Smooth muscle cell (in vitro differentiated cells): ENCODE measurements around the gene SUB1. TPM values are rescaled to one million over a fixed set of nuclear protein-coding genes. Genes with fewer than 3 reads are reported as not detected.

Experiments used
- DNase-seq: peaks from one replicate; lab custom pipeline; 2025; ENCODE audit not compliant: unreplicated experiment; lab: John Stamatoyannopoulos, UW
- H2AFZ ChIP-seq: fragments of 200-600 bp; sonication (generic); 2 replicates; pipeline ENCODE4 v1.6.0; 2016; ENCODE audit warnings: antibody characterized with exemption, low read depth, mild to moderate bottlenecking
- H3F3A ChIP-seq: fragments of 200-600 bp; sonication (generic); 2 replicates; pipeline ENCODE4 v1.6.0; 2017; ENCODE audit warnings: antibody characterized with exemption, low read depth
- H3K27ac ChIP-seq: fragments of 200-600 bp; sonication (generic); 2 replicates; pipeline ENCODE4 v1.5.1; 2016; ENCODE audit warnings: low read depth, mild to moderate bottlenecking
- H3K27me3 ChIP-seq: fragments of 200-600 bp; sonication (generic); 2 replicates; pipeline ENCODE4 v1.6.1; 2016; ENCODE audit warnings: low read depth, mild to moderate bottlenecking
- H3K36me3 ChIP-seq: fragments of 200-600 bp; sonication (generic); 2 replicates; pipeline ENCODE4 v1.5.1; 2016; ENCODE audit warnings: low read depth
- H3K4me1 ChIP-seq: fragments of 200-600 bp; sonication (generic); 2 replicates; pipeline ENCODE4 v1.5.1; 2016; ENCODE audit warnings: low read depth
- H3K4me2 ChIP-seq: fragments of 200-600 bp; sonication (generic); 2 replicates; pipeline ENCODE4 v1.6.0; 2016; ENCODE audit warnings: mild to moderate bottlenecking
- H3K4me3 ChIP-seq: fragments of 200-600 bp; sonication (generic); 2 replicates; pipeline ENCODE4 v1.5.1; 2016; ENCODE audit warnings: mild to moderate bottlenecking
- H3K79me2 ChIP-seq: fragments of 200-600 bp; sonication (generic); 2 replicates; pipeline ENCODE4 v1.6.0; 2016; ENCODE audit warnings: low read depth, mild to moderate bottlenecking
- H3K9ac ChIP-seq: fragments of 200-600 bp; sonication (generic); 2 replicates; pipeline ENCODE4 v1.6.0; 2016; ENCODE audit warnings: low read depth
- H3K9me3 ChIP-seq: fragments of 200-600 bp; sonication (generic); replicated peaks from 2 replicates; pipeline ENCODE4 v1.5.1; 2016; ENCODE audit warnings: low read depth
- H4K20me1 ChIP-seq: fragments of 200-600 bp; sonication (generic); 2 replicates; pipeline ENCODE4 v1.6.0; 2016; ENCODE audit warnings: low read depth
- CTCF ChIP-seq: fragments of 200-600 bp; sonication (generic); IDR thresholded peaks from 2 replicates; pipeline ENCODE4 v1.5.1; 2017; ENCODE audit warnings: borderline replicate concordance, mild to moderate bottlenecking, antibody characterized with exemption; ENCODE audit not compliant: insufficient read depth, poor library complexity, severe bottlenecking
- WGBS: methylation state at CpG from one replicate; pipeline ENCODE4 v1.1.7; 2016; ENCODE audit warnings: low lambda C conversion rate; 5-methylcytosine and 5-hydroxymethylcytosine counted together
- polyA plus RNA-seq: library from polyadenylated mRNA; unstranded; fragments of >200 nt; fragmentation: Nextera tagmentation; extraction: Ambion mirVana; gene quantifications from 2 replicates; pipeline ENCODE4 v1.2.1, GENCODE V29; 2016
- total RNA-seq: library from RNA; depleted of rRNA; stranded (reverse); fragments of >200 nt; gene quantifications from 2 replicates; pipeline ENCODE4 v1.2.3, GENCODE V29; 2014

SUB1 gene
- total and polyA plus RNA-seq, 2 experiments from 2014 or later: 321 to 466 TPM

DNA sequence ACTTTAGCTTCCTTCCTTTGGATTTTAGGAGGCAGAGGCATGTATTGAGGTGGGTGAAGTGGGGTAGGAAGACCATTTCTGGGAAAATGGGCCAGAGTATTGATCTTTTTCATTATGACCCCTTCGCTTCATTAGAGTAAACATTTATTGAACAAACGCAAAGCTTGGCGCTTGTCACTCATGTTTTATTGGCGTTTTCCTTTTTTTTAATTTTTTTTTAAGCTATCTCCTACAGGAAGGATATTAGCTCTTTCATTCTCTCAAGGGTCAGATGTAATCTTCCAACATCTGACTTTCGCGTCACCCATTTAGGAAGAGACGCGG, 273 bp upstream of the SUB1 start:
- peak overlapping the region; percentile 91 for H3K4me2 ChIP-seq
- peaks cover 10% of the 10 kb centered on the region for H3K4me1 ChIP-seq
- H3K36me3 ChIP-seq: no peaks in the 10 kb centered on the region
- DNase-seq: no peak
- no peaks in the 10 kb centered on the region for H3K27me3 ChIP-seq
- no peak for TF ChIP-seq CTCF
- peak overlapping the region; percentile 99 for H3K27ac ChIP-seq
- H3K4me3 ChIP-seq: peak overlapping the region; percentile 92
- no peaks in the 10 kb centered on the region for H3K9me3 ChIP-seq
- 17% methylated on average over 8 of the region's 8 CpGs for WGBS
- H3F3A ChIP-seq: peaks cover 20% of the 10 kb centered on the region
- peaks cover 47% of the 10 kb centered on the region for H3K79me2 ChIP-seq
- H2AFZ ChIP-seq: peak overlapping the region; percentile 88
- peak overlapping the region; percentile 99 for H3K9ac ChIP-seq
- H4K20me1 ChIP-seq: peaks cover 42% of the 10 kb centered on the region

GRCh38 chr5:32586276-32586599, 881 bp downstream of the SUB1 start:
- peak overlapping the region; percentile 99 for H3K9ac ChIP-seq
- no peaks in the 10 kb centered on the region for H3K9me3 ChIP-seq
- DNase-seq: no peak
- H3F3A ChIP-seq: peaks cover 20% of the 10 kb centered on the region
- peak overlapping the region; percentile 91 for H3K4me2 ChIP-seq
- WGBS: 2% methylated on average over 6 of the region's 6 CpGs
- H3K4me3 ChIP-seq: peak overlapping the region; percentile 92
- H3K36me3 ChIP-seq: peaks cover 2% of the 10 kb centered on the region
- TF ChIP-seq CTCF: no peak
- H3K4me1 ChIP-seq: peaks cover 10% of the 10 kb centered on the region
- H2AFZ ChIP-seq: no peak overlapping the region
- H3K27ac ChIP-seq: peak overlapping the region; percentile 99
- H3K27me3 ChIP-seq: no peaks in the 10 kb centered on the region
- peaks cover 58% of the 10 kb centered on the region for H3K79me2 ChIP-seq
- H4K20me1 ChIP-seq: peaks cover 53% of the 10 kb centered on the region

DNA sequence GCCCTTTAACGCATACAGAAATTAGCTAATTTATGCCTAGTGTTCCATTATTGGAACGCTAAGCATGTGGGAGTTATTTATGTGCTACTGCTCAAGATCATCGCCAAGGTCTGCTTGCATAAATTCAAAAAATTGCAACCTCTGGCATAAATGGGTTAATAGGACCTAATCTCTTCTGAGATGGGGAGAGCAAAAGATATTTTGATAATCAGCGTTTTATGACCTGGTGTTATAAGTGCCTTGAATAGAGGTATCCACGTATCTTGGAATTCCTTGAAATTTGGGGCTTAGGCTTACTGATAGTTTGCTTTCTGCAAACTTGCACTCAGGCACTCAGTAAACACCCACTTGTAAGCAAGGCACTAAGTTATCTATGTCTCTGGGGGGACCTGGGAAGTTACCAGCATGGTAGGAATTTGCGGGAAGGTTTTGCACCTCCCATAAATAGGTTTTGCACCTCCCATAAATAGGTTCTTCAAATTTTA, 1.8 kb downstream of the SUB1 start:
- Histone ChIP-seq H2AFZ (no peak overlapping the region), H3F3A (peaks cover 20% of the 10 kb centered on the region), H3K9me3 (no peaks in the 10 kb centered on the region), H3K9ac (peak overlapping the region; percentile 99), H3K36me3 (peaks cover 11% of the 10 kb centered on the region), H3K79me2 (peaks cover 67% of the 10 kb centered on the region), H3K4me2 (peak overlapping the region; percentile 91), H3K4me3 (peak overlapping the region; percentile 92), H3K4me1 (peaks cover 10% of the 10 kb centered on the region), H4K20me1 (peaks cover 62% of the 10 kb centered on the region), H3K27me3 (no peaks in the 10 kb centered on the region), H3K27ac (peak overlapping the region; percentile 99)
- WGBS: 79% methylated on average over 6 of the region's 6 CpGs
- TF ChIP-seq CTCF: no peak
- no peak for DNase-seq

DNA sequence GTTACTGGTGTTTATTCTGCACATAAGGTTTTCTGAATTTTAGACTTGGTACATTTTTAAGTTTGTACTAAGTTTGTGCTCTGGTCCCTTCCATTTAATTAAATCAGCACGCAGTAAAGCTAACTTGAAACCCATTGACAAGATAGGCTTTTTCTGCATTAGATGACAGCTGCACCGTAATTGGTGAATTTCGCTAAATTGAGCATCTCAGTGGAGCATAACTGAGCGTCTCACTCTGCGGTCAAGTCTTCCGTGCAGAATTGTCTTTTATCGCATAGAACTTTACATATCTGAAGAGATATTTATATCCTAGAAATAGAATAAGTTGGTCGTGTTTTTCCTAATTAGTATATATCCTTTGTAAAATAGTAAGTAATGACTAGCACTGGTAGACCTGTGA, 4.1 kb downstream of the SUB1 start:
- no peak overlapping the region for H3K4me2 ChIP-seq
- no peaks in the 10 kb centered on the region for H3K9me3 ChIP-seq
- peaks cover 18% of the 10 kb centered on the region for H3K36me3 ChIP-seq
- no peak overlapping the region for H3K4me3 ChIP-seq
- peaks cover 20% of the 10 kb centered on the region for H3F3A ChIP-seq
- DNase-seq: no peak
- peaks cover 90% of the 10 kb centered on the region for H3K79me2 ChIP-seq
- no peak for TF ChIP-seq CTCF
- H3K27ac ChIP-seq: peak overlapping the region; percentile 9
- 95% methylated on average over 8 of the region's 8 CpGs for WGBS
- no peaks in the 10 kb centered on the region for H3K27me3 ChIP-seq
- peaks cover 10% of the 10 kb centered on the region for H3K4me1 ChIP-seq
- H4K20me1 ChIP-seq: peaks cover 84% of the 10 kb centered on the region
- no peak overlapping the region for H3K9ac ChIP-seq
- H2AFZ ChIP-seq: no peak overlapping the region
